T-helper 17 cell (primary cell): ENCODE data around the gene LEAP2. TPM values are rescaled to one million over a fixed set of nuclear protein-coding genes. Genes with fewer than 3 reads are reported as not detected.

ENCODE experiments used
- ATAC-seq: fragments of 150-1000 bp; cut with Tn5 transposase; 2 replicates; pipeline ENCODE4 v1.10.0; 2021; ENCODE audit warnings: mild to moderate bottlenecking, moderate library complexity
- DNase-seq, 3 donors: peaks; one replicate each; pipeline versions ENCODE4 v3.0.0 to v3.0.0-alpha.2; 2020 to 2021
- H3K9me3 ChIP-seq: one replicate; pipeline ENCODE4 v1.7.0; 2013; ENCODE audit warnings: low read length, mild to moderate bottlenecking; ENCODE audit not compliant: control insufficient read depth, poor library complexity, severe bottlenecking
- H3K27ac Mint-ChIP-seq: one replicate; pipeline ENCODE4 v1.8.0; 2022; ENCODE audit warnings: mild to moderate bottlenecking, moderate library complexity, mixed read lengths
- H3K27me3 Mint-ChIP-seq: one replicate; pipeline ENCODE4 v1.8.0; 2022; ENCODE audit warnings: mixed read lengths
- H3K36me3 Mint-ChIP-seq: one replicate; pipeline ENCODE4 v1.8.0; 2022; ENCODE audit warnings: low read depth, mixed read lengths
- H3K4me1 Mint-ChIP-seq: one replicate; pipeline ENCODE4 v1.8.0; 2022; ENCODE audit warnings: mild to moderate bottlenecking, mixed read lengths
- H3K4me3 Mint-ChIP-seq: one replicate; pipeline ENCODE4 v1.8.0; 2022; ENCODE audit warnings: mild to moderate bottlenecking, moderate library complexity, mixed read lengths
- total RNA-seq, 4 donors: library from RNA in 2 of 4; stranded (reverse) in 2 of 4; gene quantifications; one replicate each; pipeline ENCODE4 v1.2.3 and lab custom pipeline; 2022 to 2026

The LEAP2 gene, protein sequence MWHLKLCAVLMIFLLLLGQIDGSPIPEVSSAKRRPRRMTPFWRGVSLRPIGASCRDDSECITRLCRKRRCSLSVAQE
- 1 to 10 TPM in 1 of 2 donors, under 1 TPM in 1; 0.47 to 1.0 TPM for total RNA-seq
- 0.45 to 1.4 reads per million in 2 donors for total RNA-seq (lab: John Stamatoyannopoulos, UW)

- Mint-ChIP-seq H3K27ac (peak within 1 kb of the TSS; percentile 61), H3K36me3 (no peaks in the 10 kb centered on the region)
- no peak for DNase-seq
These were observed at the start of gene LEAP2 for GRCh38 chr5:132873119-132873929. Gene LEAP2, plus strand, starts transcription at chr5:132873668. Its CDS starts 27 bp downstream, at chr5:132873695.

GRCh38 chr5:132824426-132824825 is 49.0 kb upstream of the LEAP2 start:
- H3K4me3 Mint-ChIP-seq = peak overlapping the region; percentile 68

More at GRCh38 chr5:132873119-132873929, at the start of gene LEAP2:
- no peak within 1 kb of the TSS for H3K4me3 Mint-ChIP-seq
- peaks cover 4% of the 10 kb centered on the region for H3K4me1 Mint-ChIP-seq
- H3K27me3 Mint-ChIP-seq = no peaks in the 10 kb centered on the region
- no peak for ATAC-seq
- H3K9me3 ChIP-seq = no peaks in the 10 kb centered on the region

DNA sequence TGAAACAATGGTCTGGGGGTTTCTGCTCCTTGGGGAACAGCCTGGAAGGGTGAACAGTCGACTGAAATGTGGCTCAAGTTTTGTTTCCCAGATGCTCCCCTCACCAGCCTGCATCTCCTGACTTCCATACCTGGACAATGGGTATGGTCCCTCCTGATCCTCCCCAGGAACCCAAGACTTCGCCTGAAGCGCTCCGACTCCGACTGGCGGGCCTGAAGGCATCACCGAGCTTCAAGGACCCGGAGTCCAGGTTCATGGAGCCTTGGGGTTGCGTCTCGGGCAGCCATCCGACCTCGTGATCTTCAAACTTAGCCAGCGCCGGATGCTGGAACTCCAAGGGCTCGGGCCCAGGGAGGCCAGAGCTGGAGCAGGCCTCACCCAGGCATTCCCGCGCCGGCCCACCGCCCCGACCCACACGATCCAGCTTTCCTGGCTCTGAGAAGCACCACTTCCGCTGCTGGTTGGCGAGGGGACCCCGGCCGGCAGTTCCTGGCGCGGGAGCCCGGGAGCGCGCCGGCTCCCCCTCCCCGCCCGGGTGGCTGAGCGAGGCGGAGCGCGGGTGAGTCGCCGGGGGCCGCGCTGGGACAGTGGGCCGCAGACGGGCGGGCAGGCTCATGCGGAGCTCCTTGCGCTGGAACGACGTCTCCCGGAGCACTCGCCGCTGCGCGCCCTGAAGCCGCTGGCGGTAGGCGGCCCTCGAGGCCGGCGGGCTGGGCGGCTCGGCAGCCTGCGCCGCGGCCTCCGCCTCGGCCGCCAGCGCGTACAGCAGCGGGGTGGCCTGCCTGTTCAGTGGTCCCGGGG is 48.2 kb upstream of the LEAP2 start:
- H3K27ac Mint-ChIP-seq = no peak overlapping the region
- H3K4me3 Mint-ChIP-seq = peak overlapping the region; percentile 39
- ATAC-seq = peak; percentile 6
- H3K4me1 Mint-ChIP-seq = peaks cover 11% of the 10 kb centered on the region
- peaks cover 43% of the 10 kb centered on the region for H3K27me3 Mint-ChIP-seq
- H3K36me3 Mint-ChIP-seq = peaks cover 4% of the 10 kb centered on the region
- DNase-seq = no peak
- no peaks in the 10 kb centered on the region for H3K9me3 ChIP-seq

More at GRCh38 chr5:132824426-132824825, 49.0 kb upstream of the LEAP2 start:
- Mint-ChIP-seq H3K36me3 (peaks cover 4% of the 10 kb centered on the region), H3K27ac (no peak overlapping the region), H3K4me1 (peaks cover 14% of the 10 kb centered on the region), H3K27me3 (peaks cover 44% of the 10 kb centered on the region)
- no peak for DNase-seq
- H3K9me3 ChIP-seq = no peaks in the 10 kb centered on the region
- no peak for ATAC-seq

GRCh38 chr5:132825834-132826391 is 47.6 kb upstream of the LEAP2 start:
- Mint-ChIP-seq H3K36me3 (peaks cover 4% of the 10 kb centered on the region), H3K27ac (no peak overlapping the region), H3K4me1 (peaks cover 10% of the 10 kb centered on the region), H3K27me3 (peaks cover 40% of the 10 kb centered on the region), H3K4me3 (peak overlapping the region; percentile 47)
- ATAC-seq (peak; percentile 40), DNase-seq (no peak)
- no peaks in the 10 kb centered on the region for H3K9me3 ChIP-seq

DNA sequence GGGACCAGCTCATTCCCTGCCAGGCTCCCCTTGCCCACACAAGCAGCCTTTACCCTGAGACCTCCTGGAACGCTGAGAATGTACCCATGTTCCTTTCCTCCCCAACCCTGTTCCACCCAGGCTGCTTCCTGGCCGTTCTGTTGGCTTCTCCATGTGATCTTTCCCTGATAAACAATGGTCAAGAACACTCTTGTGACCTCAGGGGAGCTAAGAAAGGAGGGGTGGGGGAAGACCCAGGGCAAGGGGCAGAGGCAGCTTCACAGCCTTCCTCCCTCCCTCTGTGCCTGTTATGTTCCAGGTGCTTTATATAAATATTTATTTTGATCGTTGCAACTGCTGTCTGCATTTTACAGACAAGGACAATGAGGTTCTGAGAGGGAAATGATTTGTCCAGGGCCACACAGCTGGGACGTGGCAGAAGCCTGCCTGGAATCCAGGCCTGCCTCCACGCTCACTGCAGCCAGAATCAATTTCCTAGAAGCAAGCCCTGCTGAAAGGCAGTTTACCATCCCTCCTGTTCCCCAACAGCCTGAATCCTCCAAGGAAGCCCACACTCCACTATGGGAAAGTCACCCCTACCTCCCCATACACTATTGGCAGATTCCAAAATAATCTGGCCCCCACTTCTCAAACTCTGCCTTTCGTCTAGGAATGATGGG is 46.9 kb upstream of the LEAP2 start:
- peaks cover 4% of the 10 kb centered on the region for H3K36me3 Mint-ChIP-seq
- H3K27ac Mint-ChIP-seq = peak overlapping the region; percentile 6
- peak overlapping the region; percentile 66 for H3K4me3 Mint-ChIP-seq
- no peak for ATAC-seq
- H3K9me3 ChIP-seq = no peaks in the 10 kb centered on the region
- peaks cover 16% of the 10 kb centered on the region for H3K4me1 Mint-ChIP-seq
- DNase-seq = no peak
- peaks cover 47% of the 10 kb centered on the region for H3K27me3 Mint-ChIP-seq

- Mint-ChIP-seq H3K4me3 (no peak overlapping the region), H3K27me3 (peaks cover 54% of the 10 kb centered on the region)
- DNase-seq = no peak
These were observed 45.4 kb upstream of the LEAP2 start for GRCh38 chr5:132827943-132828673.

GRCh38 chr5:132828846-132829494 is 44.5 kb upstream of the LEAP2 start:
- H3K9me3 ChIP-seq = no peaks in the 10 kb centered on the region
- H3K4me1 Mint-ChIP-seq = peaks cover 16% of the 10 kb centered on the region
- H3K4me3 Mint-ChIP-seq = peak overlapping the region; percentile 89
- no peak overlapping the region for H3K27ac Mint-ChIP-seq
- DNase-seq (no peak), ATAC-seq (no peak)
- H3K36me3 Mint-ChIP-seq = peaks cover 4% of the 10 kb centered on the region
- H3K27me3 Mint-ChIP-seq = peaks cover 49% of the 10 kb centered on the region

More at GRCh38 chr5:132827943-132828673, 45.4 kb upstream of the LEAP2 start:
- H3K27ac Mint-ChIP-seq = no peak overlapping the region
- no peaks in the 10 kb centered on the region for H3K9me3 ChIP-seq
- H3K4me1 Mint-ChIP-seq = peaks cover 16% of the 10 kb centered on the region
- no peak for ATAC-seq
- H3K36me3 Mint-ChIP-seq = peaks cover 4% of the 10 kb centered on the region

- DNase-seq = peak; percentile 55 to 65 (median 61)
- no peak overlapping the region for H3K27ac Mint-ChIP-seq
- ATAC-seq = peak; percentile 93
- peaks cover 16% of the 10 kb centered on the region for H3K4me1 Mint-ChIP-seq
- peak overlapping the region; percentile 89 for H3K4me3 Mint-ChIP-seq
- peaks cover 4% of the 10 kb centered on the region for H3K36me3 Mint-ChIP-seq
- H3K9me3 ChIP-seq = no peaks in the 10 kb centered on the region
- H3K27me3 Mint-ChIP-seq = peaks cover 53% of the 10 kb centered on the region
These were observed 43.6 kb upstream of the LEAP2 start for GRCh38 chr5:132829742-132830435.

GRCh38 chr5:132830436-132831094 is 42.9 kb upstream of the LEAP2 start, which contains the start of gene SHROOM1:
Gene SHROOM1, minus strand, starts transcription at chr5:132830647. Its CDS starts 4,507 bp downstream, at chr5:132826140.
- Mint-ChIP-seq H3K36me3 (peaks cover 4% of the 10 kb centered on the region), H3K27me3 (peaks cover 53% of the 10 kb centered on the region), H3K27ac (no peak within 1 kb of the TSS), H3K4me3 (peak within 1 kb of the TSS; percentile 89), H3K4me1 (peaks cover 14% of the 10 kb centered on the region)
- ATAC-seq (peak; percentile 32), DNase-seq (no peak)
- no peaks in the 10 kb centered on the region for H3K9me3 ChIP-seq

DNA sequence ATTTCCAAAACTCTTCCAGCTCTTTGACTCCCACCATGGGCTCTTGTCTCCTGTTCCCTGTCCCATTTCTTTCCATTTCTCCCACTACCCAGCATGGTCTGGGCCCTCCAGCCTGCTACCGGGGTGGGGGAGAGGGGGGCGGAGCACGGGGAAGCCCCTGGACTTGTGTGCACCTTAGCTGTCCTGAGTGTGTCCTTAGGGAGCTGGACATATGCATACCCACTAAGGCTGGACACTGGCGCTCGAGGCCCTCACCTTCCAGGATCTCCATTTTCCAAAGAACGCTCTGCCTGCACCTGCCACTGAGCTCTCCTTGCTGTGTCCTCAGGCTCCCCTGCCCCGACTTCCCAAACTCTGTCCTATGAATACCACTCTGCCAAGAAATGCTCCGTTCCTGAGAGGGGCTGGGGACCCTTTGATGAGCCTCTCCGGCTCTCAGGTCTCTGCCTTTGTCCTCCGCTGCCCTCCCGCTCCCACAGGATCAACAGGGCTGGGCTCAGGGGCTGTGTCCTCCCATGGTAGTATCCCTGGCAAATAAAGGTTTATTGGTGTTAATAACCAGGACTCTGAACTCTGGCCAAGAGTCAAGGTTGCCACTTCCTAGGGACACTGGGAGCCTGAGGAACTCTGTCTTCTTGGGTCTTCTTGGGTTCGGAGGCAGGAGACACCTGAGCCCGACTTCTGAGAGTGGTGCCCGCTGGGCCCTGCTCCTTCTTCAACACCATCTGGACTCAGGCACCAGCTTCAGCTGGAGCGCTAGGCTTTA is 42.2 kb upstream of the LEAP2 start:
- peaks cover 4% of the 10 kb centered on the region for H3K36me3 Mint-ChIP-seq
- H3K27ac Mint-ChIP-seq = no peak overlapping the region
- H3K4me3 Mint-ChIP-seq = peak overlapping the region; percentile 86
- DNase-seq (no peak), ATAC-seq (no peak)
- peaks cover 48% of the 10 kb centered on the region for H3K27me3 Mint-ChIP-seq
- no peaks in the 10 kb centered on the region for H3K9me3 ChIP-seq
- peaks cover 10% of the 10 kb centered on the region for H3K4me1 Mint-ChIP-seq
